ENCODE results near the gene ELOVL7.
A peak's percentile ranks its signal among the peaks of the same experiment; 100 is the strongest.
"Not testable (repeated sequence)": the region's sequence is repeated elsewhere in the genome, so short reads cannot be mapped to it uniquely, and the experiment has no call there.

ELOVL7 gene

DNA sequence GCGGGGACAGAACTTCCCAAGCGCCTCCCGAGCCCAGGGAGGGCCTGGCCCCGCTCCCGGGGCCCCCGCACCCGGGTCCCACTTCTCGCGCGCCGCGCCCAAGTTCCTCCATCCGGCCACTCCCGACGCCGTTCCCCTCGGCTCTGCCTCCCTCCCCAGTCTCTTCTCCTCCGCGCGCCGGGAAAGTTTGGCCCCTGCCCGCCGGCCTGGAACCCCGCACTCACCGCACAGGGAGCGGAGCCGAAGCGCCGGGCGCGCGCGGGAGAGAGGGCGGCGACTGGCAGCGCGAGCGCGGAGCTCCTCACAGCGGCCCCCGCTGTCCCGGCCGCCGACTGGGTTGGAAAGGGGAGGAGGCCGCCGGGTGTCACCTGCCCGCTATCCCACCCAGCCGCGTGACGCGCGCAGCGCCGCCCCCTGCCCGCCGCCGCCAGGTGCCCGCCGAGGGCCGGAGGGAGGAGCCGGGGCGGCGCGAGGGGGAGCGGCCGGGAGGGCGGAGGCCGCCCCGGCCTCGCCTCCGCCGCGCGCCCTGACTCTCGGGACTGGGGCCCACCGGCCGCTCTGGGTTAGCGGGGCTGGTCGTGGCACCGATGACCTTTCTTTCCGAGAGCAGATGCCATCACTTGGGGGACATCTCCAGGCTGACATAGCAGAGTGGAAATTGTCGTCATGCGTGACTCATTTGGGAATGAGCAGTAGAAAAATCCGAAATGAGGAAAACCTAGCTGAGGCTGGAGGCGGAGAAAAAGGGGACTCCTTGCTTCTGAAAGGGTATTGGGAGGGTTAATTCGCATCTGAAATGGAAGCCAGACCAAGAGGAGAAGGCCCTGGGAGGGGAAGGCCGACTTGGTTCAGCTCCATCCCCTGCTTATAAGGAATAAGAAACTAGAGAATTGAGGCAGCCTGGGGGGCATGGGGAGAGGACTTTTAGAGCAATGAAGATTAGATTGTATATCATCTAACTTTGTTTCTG lies at the start of gene ELOVL7:
Gene ELOVL7, minus strand, starts transcription at position 334 of the 970 bp plus-strand sequence. CDS start 56,872 bp downstream, outside the sequence.
- peak; percentile 76 for DNase-seq

GRCh38 chr5:60893521-60893920 lies 49.5 kb upstream of the ELOVL7 start:
- DNase-seq: no peak

- no peak for DNase-seq
Observed at GRCh38 chr5:60891667-60892066, 47.6 kb upstream of the ELOVL7 start.

GRCh38 chr5:60888359-60889061 lies 44.4 kb upstream of the ELOVL7 start:
- DNase-seq: no peak

- no peak for DNase-seq
Observed at GRCh38 chr5:60887746-60888145, 43.7 kb upstream of the ELOVL7 start.

- DNase-seq: no peak
Observed at GRCh38 chr5:60887096-60887495, 43.0 kb upstream of the ELOVL7 start.

DNA sequence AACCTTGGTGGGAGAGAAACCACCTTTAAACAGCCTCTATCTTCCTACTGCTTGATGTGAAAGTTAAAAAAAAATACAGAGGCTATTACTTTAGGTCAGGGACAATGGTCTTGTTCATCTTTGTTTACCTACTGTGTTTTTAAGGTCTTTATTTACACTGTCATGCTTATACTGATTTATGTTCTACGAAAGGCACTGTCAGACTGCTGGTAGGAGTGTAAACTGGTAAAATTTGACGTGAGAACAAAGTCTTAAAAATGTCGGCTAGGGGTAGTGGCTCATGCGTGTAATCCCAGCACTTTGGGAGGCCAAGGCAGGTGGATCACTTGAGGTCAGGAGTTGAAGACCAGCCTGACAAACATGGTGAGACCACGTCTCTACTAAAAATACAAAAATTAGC lies 42.1 kb upstream of the ELOVL7 start:
- DNase-seq: no peak

- DNase-seq: no peak
Observed at GRCh38 chr5:60883229-60883628, 39.2 kb upstream of the ELOVL7 start.

GRCh38 chr5:60872892-60873291 lies 28.8 kb upstream of the ELOVL7 start:
- DNase-seq: no peak

DNA sequence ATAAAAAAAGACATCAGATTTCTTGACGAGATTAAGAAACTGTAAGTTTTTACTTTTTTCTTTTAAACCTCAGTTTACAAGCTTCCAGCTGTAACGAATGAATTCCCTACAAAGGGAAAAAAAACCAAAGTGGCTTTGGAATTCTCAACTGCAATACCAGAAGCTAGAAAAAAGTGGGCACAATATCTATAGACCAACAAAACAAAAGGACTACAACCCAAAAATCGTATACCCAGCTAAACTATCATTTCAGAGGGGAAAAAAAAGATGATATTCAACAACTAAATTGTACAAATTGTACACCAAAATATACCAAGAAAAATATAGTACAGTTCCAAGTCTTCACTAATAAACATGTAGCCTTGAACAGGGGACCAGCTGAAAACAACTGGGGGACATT lies 26.8 kb upstream of the ELOVL7 start:
- DNase-seq: no peak

DNA sequence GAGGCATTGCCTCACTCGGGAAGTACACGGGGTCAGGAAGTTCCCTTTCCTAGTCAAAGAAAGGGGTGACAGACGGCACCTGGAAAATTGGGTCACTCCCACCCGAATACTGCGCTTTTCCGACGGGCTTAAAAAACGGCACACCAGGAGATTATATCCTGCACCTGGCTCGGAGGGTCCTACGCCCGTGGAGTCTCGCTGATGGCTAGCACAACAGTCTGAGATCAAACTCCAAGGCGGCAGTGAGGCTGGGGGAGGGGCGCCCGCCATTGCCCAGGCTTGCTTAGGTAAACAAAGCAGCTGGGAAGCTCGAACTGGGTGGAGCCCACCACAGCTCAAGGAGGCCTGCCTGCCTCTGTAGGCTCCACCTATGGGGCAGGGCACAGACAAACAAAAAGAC lies 16.5 kb upstream of the ELOVL7 start:
- not testable (repeated sequence) for DNase-seq

GRCh38 chr5:60856066-60856465 lies 12.0 kb upstream of the ELOVL7 start:
- no peak for DNase-seq

DNA sequence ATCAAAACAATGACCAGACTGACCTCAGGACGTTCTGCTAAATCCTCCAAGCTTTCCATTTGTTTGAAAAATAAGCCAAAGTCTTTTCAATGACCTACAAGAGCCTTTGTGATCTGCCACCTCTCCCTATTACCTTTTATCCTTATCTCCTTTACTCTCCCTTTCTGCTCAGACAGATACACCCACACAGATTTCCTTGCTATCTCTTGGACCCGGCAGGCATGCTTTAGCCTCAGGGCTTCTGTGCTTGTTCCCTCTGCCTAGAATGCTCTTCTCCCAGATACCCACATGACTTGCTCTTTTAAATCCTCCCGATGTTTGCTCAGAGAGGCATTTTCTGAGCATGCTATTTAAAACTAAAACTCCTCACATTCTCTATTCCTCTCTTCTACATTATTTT lies 8.9 kb upstream of the ELOVL7 start:
- no peak for DNase-seq

- DNase-seq: no peak
Observed at GRCh38 chr5:60852317-60852716, 8.2 kb upstream of the ELOVL7 start.

- no peak for DNase-seq
Observed at GRCh38 chr5:60851626-60852025, 7.6 kb upstream of the ELOVL7 start.

DNA sequence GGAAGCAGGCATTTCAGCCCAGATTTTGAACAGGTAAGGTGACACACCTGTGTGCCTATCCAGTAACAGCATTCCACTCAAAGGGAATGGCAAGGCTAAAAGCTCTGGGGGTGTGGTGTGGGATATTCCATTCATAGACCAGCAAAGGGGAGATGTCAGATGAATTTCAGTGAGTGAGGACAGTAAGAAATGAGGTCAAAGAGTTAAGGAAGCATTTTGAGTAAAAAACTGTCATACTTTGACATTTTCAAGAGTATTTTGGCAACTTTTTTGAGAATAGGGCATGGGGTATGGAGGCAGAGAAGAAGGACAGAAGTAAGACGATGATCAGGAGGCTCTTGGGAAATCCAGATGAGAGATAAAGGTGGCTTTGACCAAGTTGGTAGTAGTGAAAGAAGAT lies 2.2 kb upstream of the ELOVL7 start:
- no peak for DNase-seq

DNA sequence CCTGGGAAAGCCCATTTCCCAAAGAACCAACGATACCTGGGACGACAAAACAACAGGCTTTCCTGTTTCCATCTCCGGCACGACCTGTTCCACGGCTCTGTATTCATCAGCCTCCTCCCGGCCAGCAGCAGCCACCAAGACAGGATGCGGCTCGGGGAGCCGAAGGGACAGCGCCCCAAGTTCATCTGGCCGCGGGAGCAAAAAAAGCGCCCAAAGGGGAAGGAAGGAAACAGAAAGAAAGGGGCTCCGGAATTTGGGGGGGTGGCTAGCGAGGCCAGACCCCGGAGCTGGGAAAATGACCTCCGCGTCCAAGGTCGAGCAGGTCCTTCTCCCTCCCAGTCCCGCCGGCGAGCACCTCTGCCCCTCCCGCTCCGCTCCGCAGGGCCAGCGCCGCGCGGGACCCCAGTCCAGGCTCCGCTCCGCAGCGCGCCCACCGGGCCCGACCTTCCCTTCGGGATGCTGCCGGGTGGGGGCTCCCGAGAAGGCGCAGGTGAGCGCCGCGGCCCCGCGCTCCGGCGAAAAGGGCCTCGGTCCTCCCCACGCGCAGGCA lies 608 bp downstream of the ELOVL7 start:
- DNase-seq: no peak

GRCh38 chr5:60842871-60843385 lies 1.1 kb downstream of the ELOVL7 start:
- peak; percentile 7 for DNase-seq

GRCh38 chr5:60841361-60841760 lies 2.7 kb downstream of the ELOVL7 start:
- no peak for DNase-seq

- DNase-seq: no peak
Observed at GRCh38 chr5:60836131-60836530, 7.9 kb downstream of the ELOVL7 start.

DNA sequence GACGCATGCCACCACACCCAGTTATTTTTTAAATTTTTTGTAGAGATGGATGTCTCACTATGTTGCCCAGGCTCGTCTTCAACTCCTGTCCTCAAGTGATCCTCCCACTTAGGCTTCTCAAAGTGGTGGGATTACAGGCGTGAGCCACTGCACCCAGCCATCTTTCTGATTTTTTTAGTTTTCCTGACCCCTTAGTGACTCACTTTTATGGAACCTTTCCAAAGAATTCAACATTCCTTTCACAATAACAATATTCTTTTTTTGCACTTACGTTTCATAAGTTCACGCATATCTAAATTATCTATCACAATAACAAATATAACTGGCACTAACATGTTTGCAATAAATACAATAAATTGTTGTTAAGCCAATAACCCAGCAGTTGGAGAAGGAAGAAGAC lies 8.5 kb downstream of the ELOVL7 start:
- no peak for DNase-seq

DNA sequence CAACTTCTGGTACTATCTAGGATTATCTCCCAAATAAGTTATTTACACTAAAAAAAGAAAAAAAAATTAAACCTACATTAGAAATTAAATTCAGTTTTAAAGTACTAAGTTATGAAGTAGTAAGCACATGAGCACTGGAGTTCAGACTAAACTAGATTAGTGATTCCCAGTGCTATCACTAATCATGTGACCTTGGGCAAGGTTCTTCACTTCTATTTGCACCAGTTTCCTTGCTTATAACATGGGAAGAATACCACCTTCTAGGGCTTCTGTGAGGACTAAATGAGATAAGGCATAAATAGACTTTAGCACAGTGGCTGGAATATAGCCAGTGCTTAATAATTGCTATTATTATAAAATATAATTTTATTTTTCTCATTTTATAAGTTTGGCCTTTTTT lies 10.5 kb downstream of the ELOVL7 start:
- DNase-seq: no peak

- DNase-seq: no peak
Observed at GRCh38 chr5:60830581-60831127, 13.4 kb downstream of the ELOVL7 start.

All from NCI-H82 (cell line).